ENCODE measurements around the gene MAPKAPK2. TPM values are rescaled to one million over a fixed set of nuclear protein-coding genes. Genes with fewer than 3 reads are reported as not detected.

Gene MAPKAPK2
- total RNA-seq, 2 donors from 2014 or later, result 27.1 to 67.0 TPM

GRCh38 chr1:206739411-206740076, 54.8 kb downstream of the MAPKAPK2 start:
- Histone ChIP-seq H3K4me3 (no peak overlapping the region), H3K36me3 (no peaks in the 10 kb centered on the region), H3K4me1 (replicated peaks) (no peaks in the 10 kb centered on the region), H3K9me3 (no peaks in the 10 kb centered on the region), H3K27me3 (replicated peaks; ENCODE audit: insufficient read depth) (no peaks in the 10 kb centered on the region), H3K27ac (no peak overlapping the region)
- TF ChIP-seq, protein P1, sequence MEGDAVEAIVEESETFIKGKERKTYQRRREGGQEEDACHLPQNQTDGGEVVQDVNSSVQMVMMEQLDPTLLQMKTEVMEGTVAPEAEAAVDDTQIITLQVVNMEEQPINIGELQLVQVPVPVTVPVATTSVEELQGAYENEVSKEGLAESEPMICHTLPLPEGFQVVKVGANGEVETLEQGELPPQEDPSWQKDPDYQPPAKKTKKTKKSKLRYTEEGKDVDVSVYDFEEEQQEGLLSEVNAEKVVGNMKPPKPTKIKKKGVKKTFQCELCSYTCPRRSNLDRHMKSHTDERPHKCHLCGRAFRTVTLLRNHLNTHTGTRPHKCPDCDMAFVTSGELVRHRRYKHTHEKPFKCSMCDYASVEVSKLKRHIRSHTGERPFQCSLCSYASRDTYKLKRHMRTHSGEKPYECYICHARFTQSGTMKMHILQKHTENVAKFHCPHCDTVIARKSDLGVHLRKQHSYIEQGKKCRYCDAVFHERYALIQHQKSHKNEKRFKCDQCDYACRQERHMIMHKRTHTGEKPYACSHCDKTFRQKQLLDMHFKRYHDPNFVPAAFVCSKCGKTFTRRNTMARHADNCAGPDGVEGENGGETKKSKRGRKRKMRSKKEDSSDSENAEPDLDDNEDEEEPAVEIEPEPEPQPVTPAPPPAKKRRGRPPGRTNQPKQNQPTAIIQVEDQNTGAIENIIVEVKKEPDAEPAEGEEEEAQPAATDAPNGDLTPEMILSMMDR (IDR thresholded peaks at IDR 0.05), result no peak
- no peak for TF ChIP-seq POLR2AphosphoS5 (IDR thresholded peaks at IDR 0.05)
- no peak for TF ChIP-seq POLR2A (IDR thresholded peaks at IDR 0.05)
- DNase-seq (ENCODE audit: low spot score), result no peak
- intact Hi-C loops (cut with DNase I), result no loop called here
- 26% methylated on average over 5 of the region's 5 CpGs for WGBS

DNA sequence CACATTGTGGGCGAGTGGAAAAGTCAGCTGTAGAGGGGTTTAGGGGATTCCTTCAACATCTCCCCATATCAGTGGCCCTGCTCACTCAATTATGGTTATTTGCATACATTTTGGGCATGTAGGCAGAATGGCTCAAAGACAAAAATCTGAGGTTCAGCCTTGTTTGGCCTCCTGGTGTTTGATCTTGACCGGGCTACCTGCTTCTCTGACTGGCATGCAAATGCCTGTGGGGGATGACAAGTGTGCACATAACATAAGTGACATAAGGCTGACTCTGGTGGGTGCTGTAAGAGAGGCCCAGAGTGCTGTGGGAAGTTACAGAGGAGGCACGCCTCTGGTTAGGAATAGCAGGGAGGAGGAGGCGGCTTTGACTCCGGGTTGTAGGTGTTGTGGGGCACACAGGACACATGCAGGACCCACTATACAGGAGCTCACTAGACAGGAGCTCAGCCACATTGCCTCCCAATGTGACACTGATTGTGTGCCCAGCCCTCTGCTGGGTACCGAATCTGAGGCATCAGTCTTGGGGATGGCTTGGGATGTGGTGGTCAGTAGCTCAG, 56.5 kb downstream of the MAPKAPK2 start:
- no peak for DNase-seq (ENCODE audit: low spot score)
- intact Hi-C loops (cut with DNase I), result no loop called here
- Histone ChIP-seq H3K27ac (no peak overlapping the region), H3K27me3 (replicated peaks; ENCODE audit: insufficient read depth) (no peaks in the 10 kb centered on the region), H3K9me3 (no peaks in the 10 kb centered on the region), H3K4me1 (replicated peaks) (no peaks in the 10 kb centered on the region), H3K4me3 (no peak overlapping the region), H3K36me3 (no peaks in the 10 kb centered on the region)
- WGBS, result 85% methylated on average over 6 of the region's 6 CpGs
- TF ChIP-seq POLR2AphosphoS5 (IDR thresholded peaks at IDR 0.05) (no peak), POLR2A (IDR thresholded peaks at IDR 0.05) (no peak)
- TF ChIP-seq, protein P1 (IDR thresholded peaks at IDR 0.05), result no peak

- Histone ChIP-seq H3K4me1 (replicated peaks) (no peaks in the 10 kb centered on the region), H3K27ac (no peak overlapping the region), H3K27me3 (replicated peaks; ENCODE audit: insufficient read depth) (no peaks in the 10 kb centered on the region), H3K9me3 (no peaks in the 10 kb centered on the region), H3K36me3 (no peaks in the 10 kb centered on the region), H3K4me3 (no peak overlapping the region)
- DNase-seq (ENCODE audit: low spot score), result no peak
- intact Hi-C loops (cut with DNase I), result no loop called here
- TF ChIP-seq POLR2A (IDR thresholded peaks at IDR 0.05), result no peak
- no peak for TF ChIP-seq POLR2AphosphoS5 (IDR thresholded peaks at IDR 0.05)
- TF ChIP-seq, protein P1 (IDR thresholded peaks at IDR 0.05), result no peak
- 63% methylated on average over 13 of the region's 13 CpGs for WGBS
Measured at GRCh38 chr1:206742719-206743383, 58.1 kb downstream of the MAPKAPK2 start.

GRCh38 chr1:206744683-206745082, 60.0 kb downstream of the MAPKAPK2 start:
- WGBS, result 57% methylated on average over 4 of the region's 4 CpGs
- Histone ChIP-seq H3K27me3 (replicated peaks; ENCODE audit: insufficient read depth) (no peaks in the 10 kb centered on the region), H3K36me3 (no peaks in the 10 kb centered on the region), H3K4me1 (replicated peaks) (no peaks in the 10 kb centered on the region), H3K9me3 (no peaks in the 10 kb centered on the region), H3K4me3 (no peak overlapping the region), H3K27ac (no peak overlapping the region)
- TF ChIP-seq POLR2AphosphoS5 (IDR thresholded peaks at IDR 0.05) (no peak), POLR2A (IDR thresholded peaks at IDR 0.05) (no peak)
- TF ChIP-seq, protein P1 (IDR thresholded peaks at IDR 0.05), result no peak
- no peak for DNase-seq (ENCODE audit: low spot score)
- intact Hi-C loops (cut with DNase I), result no loop called here
